ENCODE data around the gene RCC1.

The RCC1 gene

DNA sequence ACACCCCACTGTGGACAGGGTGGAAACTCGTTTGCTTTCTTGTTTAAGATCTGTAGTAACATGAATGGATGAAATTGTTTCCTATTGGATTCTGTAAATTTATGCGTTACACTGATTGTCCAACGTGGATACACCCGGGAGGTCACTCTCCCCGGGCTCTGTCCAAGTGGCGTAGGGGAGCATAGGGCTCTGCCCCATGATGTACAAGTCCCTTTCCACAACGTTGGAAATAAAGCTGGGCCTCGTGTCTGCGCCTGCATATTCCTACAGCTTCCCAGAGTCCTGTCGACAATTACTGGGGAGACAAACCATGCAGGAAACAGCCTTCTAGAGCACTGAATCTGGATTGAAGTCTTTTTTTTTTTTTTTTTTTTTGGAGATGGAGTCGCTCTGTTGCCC is 1.4 kb downstream of the RCC1 start:
- H3K9ac ChIP-seq (ENCODE audit: low read depth, low read length, poor library complexity) = no peak overlapping the region
- no peaks in the 10 kb centered on the region for H3K27me3 ChIP-seq (ENCODE audit: control insufficient read depth in 3 of 3, insufficient read depth in 3 of 3, low read depth in 1 of 3, low read length in 3 of 3)
- no peak for DNase-seq (ENCODE audit: low spot score)
- H3K23ac ChIP-seq (ENCODE audit: low read depth, low read length, poor library complexity) = no peak overlapping the region
- no peak overlapping the region for H2BK5ac ChIP-seq (ENCODE audit: low read length)
- H2AFZ ChIP-seq (ENCODE audit: low read length) = no peak overlapping the region
- peaks cover 9 to 19% of the 10 kb centered on the region in 2 donors for H3K4me1 ChIP-seq (ENCODE audit: control insufficient read depth in 2 of 2, insufficient read depth in 1 of 2, low read depth in 1 of 2, low read length in 2 of 2)
- no peaks in the 10 kb centered on the region for H3K79me1 ChIP-seq (ENCODE audit: low read depth, low read length)
- H2BK12ac ChIP-seq (ENCODE audit: low read length) = no peak overlapping the region
- H3K9me3 ChIP-seq (replicated peaks in 1 of 2; ENCODE audit: control insufficient read depth in 2 of 2, insufficient read depth in 1 of 2, low read depth in 1 of 2, low read length in 2 of 2) = peaks cover 2 to 3% of the 10 kb centered on the region in 2 donors
- H3K14ac ChIP-seq (ENCODE audit: low read length) = no peak overlapping the region
- no peak overlapping the region for H4K8ac ChIP-seq (ENCODE audit: low read depth, low read length)
- H2BK15ac ChIP-seq (ENCODE audit: low read length) = no peak overlapping the region
- peaks cover 28 to 54% of the 10 kb centered on the region in 2 donors for H3K36me3 ChIP-seq (replicated peaks in 1 of 2; ENCODE audit: control insufficient read depth in 2 of 2, insufficient read depth in 2 of 2, low read length in 2 of 2)
- H2AK5ac ChIP-seq (ENCODE audit: low read depth, low read length) = no peak overlapping the region
- H3K4ac ChIP-seq (ENCODE audit: low read length) = no peak overlapping the region
- no peak overlapping the region for H3K18ac ChIP-seq (ENCODE audit: low read length)
- peak overlapping the region; percentile 76 for H3K4me2 ChIP-seq (ENCODE audit: insufficient read depth, low read length, poor library complexity, severe bottlenecking)
- no peak overlapping the region for H2BK120ac ChIP-seq (ENCODE audit: low read depth, low read length)
- no CpG with 5 or more reads among the region's 11 CpGs for WGBS, 2 donors (ENCODE audit: extremely low coverage in 2 of 2, insufficient read length in 2 of 2, insufficient replicate concordance in 1 of 2)
- H3K4me3 ChIP-seq (ENCODE audit: low read length in 2 of 2) = peak overlapping the region; percentile 71 to 91
- H3K27ac ChIP-seq (replicated peaks; ENCODE audit: low read length) = peak overlapping the region; percentile 62
- no peak overlapping the region for H4K91ac ChIP-seq (ENCODE audit: low read depth, low read length, poor library complexity)

DNA sequence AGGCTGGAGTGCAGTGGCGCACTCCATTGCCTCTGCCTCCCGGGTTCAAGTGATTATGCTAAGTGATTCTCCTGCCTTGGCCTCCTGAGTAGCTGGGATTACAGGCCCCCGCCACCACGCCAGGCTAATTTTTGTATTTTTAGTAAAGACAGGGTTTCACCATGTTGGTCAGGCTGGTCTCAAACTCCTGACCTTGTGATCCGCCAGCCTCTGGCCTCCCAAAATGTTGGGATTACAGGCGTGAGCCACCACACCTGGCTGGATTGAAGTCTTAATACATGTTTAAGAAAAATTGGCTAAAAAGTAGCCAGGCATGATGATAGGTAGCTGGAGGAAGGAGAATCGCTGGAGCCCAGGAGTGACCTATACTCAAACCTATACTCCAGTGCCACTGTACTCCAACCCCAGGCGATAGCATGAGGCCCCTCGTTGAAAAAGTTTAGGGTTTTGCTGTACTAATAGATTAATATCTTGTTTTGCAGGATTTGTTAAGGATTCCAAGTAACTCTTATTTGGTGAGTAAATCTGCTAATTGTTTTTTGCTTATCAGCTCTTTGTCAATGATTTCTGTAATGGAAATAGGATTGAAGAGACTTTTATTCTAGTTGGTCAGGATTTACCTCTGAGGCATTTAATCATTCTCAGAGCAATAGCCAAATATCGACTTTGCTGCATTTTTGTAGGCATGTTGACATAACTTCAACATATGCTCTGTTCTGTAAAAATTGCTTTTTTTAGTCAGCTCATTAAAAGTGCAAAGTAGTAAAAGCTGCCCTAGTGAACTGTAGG is 2.0 kb downstream of the RCC1 start:
- H3K79me1 ChIP-seq (ENCODE audit: low read depth, low read length) = no peaks in the 10 kb centered on the region
- no peak overlapping the region for H2AK5ac ChIP-seq (ENCODE audit: low read depth, low read length)
- no peak overlapping the region for H2BK12ac ChIP-seq (ENCODE audit: low read length)
- no CpG with 5 or more reads among the region's 10 CpGs for WGBS, 2 donors (ENCODE audit: extremely low coverage in 2 of 2, insufficient read length in 2 of 2, insufficient replicate concordance in 1 of 2)
- H3K18ac ChIP-seq (ENCODE audit: low read length) = no peak overlapping the region
- no peak overlapping the region for H2AFZ ChIP-seq (ENCODE audit: low read length)
- peaks cover 2 to 3% of the 10 kb centered on the region in 2 donors for H3K9me3 ChIP-seq (replicated peaks in 1 of 2; ENCODE audit: control insufficient read depth in 2 of 2, insufficient read depth in 1 of 2, low read depth in 1 of 2, low read length in 2 of 2)
- H3K4me2 ChIP-seq (ENCODE audit: insufficient read depth, low read length, poor library complexity, severe bottlenecking) = peak overlapping the region; percentile 76
- H2BK5ac ChIP-seq (ENCODE audit: low read length) = no peak overlapping the region
- H3K4me3 ChIP-seq (ENCODE audit: low read length in 2 of 2) = peak overlapping the region; percentile 71 to 91
- H4K91ac ChIP-seq (ENCODE audit: low read depth, low read length, poor library complexity) = no peak overlapping the region
- no peak overlapping the region for H3K23ac ChIP-seq (ENCODE audit: low read depth, low read length, poor library complexity)
- H3K36me3 ChIP-seq (replicated peaks in 1 of 2; ENCODE audit: control insufficient read depth in 2 of 2, insufficient read depth in 2 of 2, low read length in 2 of 2) = peaks cover 28 to 59% of the 10 kb centered on the region in 2 donors
- peak overlapping the region; percentile 27 for H3K9ac ChIP-seq (ENCODE audit: low read depth, low read length, poor library complexity)
- no peak overlapping the region for H3K14ac ChIP-seq (ENCODE audit: low read length)
- H3K27me3 ChIP-seq (ENCODE audit: control insufficient read depth in 3 of 3, insufficient read depth in 3 of 3, low read depth in 1 of 3, low read length in 3 of 3) = no peaks in the 10 kb centered on the region
- H3K4ac ChIP-seq (ENCODE audit: low read length) = no peak overlapping the region
- H3K4me1 ChIP-seq (ENCODE audit: control insufficient read depth in 2 of 2, insufficient read depth in 1 of 2, low read depth in 1 of 2, low read length in 2 of 2) = peaks cover 9 to 19% of the 10 kb centered on the region in 2 donors
- H2BK15ac ChIP-seq (ENCODE audit: low read length) = no peak overlapping the region
- peak overlapping the region; percentile 62 for H3K27ac ChIP-seq (replicated peaks; ENCODE audit: low read length)
- no peak overlapping the region for H4K8ac ChIP-seq (ENCODE audit: low read depth, low read length)
- no peak overlapping the region for H2BK120ac ChIP-seq (ENCODE audit: low read depth, low read length)
- no peak for DNase-seq (ENCODE audit: low spot score)

DNA sequence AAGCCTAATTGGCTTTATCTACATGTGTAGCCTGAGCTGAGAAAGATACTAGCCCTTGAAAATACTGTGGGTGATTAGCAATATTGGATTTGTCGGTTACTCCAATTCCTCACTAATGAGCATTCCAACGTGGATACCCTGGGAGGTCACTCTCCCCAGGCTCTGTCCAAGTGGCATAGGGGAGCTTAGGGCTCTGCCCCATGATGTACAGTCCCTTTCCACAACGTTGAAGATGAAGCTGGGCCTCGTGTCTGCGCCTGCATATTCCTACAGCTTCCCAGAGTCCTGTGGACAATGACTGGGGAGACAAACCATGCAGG is 2.6 kb downstream of the RCC1 start:
- Histone ChIP-seq H2AFZ (ENCODE audit: low read length) (no peak overlapping the region), H3K36me3 (replicated peaks in 1 of 2; ENCODE audit: control insufficient read depth in 2 of 2, insufficient read depth in 2 of 2, low read length in 2 of 2) (peaks cover 28 to 65% of the 10 kb centered on the region in 2 donors), H2BK5ac (ENCODE audit: low read length) (no peak overlapping the region), H3K9ac (ENCODE audit: low read depth, low read length, poor library complexity) (no peak overlapping the region), H3K4me2 (ENCODE audit: insufficient read depth, low read length, poor library complexity, severe bottlenecking) (peak overlapping the region; percentile 2), H3K4me1 (ENCODE audit: control insufficient read depth in 2 of 2, insufficient read depth in 1 of 2, low read depth in 1 of 2, low read length in 2 of 2) (peaks cover 9 to 19% of the 10 kb centered on the region in 2 donors), H3K27ac (replicated peaks; ENCODE audit: low read length) (peak overlapping the region; percentile 62), H3K4ac (ENCODE audit: low read length) (no peak overlapping the region), H4K8ac (ENCODE audit: low read depth, low read length) (no peak overlapping the region), H3K27me3 (ENCODE audit: control insufficient read depth in 3 of 3, insufficient read depth in 3 of 3, low read depth in 1 of 3, low read length in 3 of 3) (no peaks in the 10 kb centered on the region), H3K18ac (ENCODE audit: low read length) (no peak overlapping the region), H3K23ac (ENCODE audit: low read depth, low read length, poor library complexity) (no peak overlapping the region), H2BK120ac (ENCODE audit: low read depth, low read length) (no peak overlapping the region), H2BK12ac (ENCODE audit: low read length) (no peak overlapping the region), H3K9me3 (replicated peaks in 1 of 2; ENCODE audit: control insufficient read depth in 2 of 2, insufficient read depth in 1 of 2, low read depth in 1 of 2, low read length in 2 of 2) (peaks cover 2 to 3% of the 10 kb centered on the region in 2 donors), H3K4me3 (ENCODE audit: low read length in 2 of 2) (peak overlapping the region; percentile 41 to 71), H2AK5ac (ENCODE audit: low read depth, low read length) (no peak overlapping the region), H4K91ac (ENCODE audit: low read depth, low read length, poor library complexity) (no peak overlapping the region), H3K14ac (ENCODE audit: low read length) (no peak overlapping the region), H2BK15ac (ENCODE audit: low read length) (no peak overlapping the region), H3K79me1 (ENCODE audit: low read depth, low read length) (no peaks in the 10 kb centered on the region)
- no peak for DNase-seq (ENCODE audit: low spot score)
- no CpG with 5 or more reads among the region's 5 CpGs for WGBS, 2 donors (ENCODE audit: extremely low coverage in 2 of 2, insufficient read length in 2 of 2, insufficient replicate concordance in 1 of 2)

DNA sequence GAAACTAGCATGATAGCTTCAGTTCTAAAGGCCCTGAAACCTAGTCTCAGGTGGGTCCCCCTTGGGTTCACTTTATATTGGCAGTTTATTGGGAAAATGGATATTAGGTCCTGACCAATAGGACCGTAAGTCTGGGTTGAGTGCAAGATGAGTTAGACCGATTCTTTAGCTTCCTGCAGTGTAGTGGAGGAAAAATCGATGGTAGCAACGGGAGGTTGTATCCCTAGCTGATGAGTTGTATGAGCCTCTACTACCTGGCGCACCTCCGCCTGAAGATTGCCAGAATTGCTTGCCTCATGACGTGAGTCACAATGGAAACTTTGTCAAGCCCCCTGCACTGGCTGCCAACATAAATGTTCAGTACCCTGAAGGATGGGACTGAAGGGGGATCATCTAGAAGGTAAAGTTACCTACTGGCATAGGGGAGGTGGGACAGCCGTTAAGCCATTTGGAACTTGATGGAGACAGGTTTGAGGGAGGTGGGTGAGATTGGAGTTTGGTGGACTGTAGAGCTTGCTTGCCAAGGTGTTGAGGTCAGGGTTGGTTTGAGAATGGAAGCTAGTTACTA is 3.9 kb downstream of the RCC1 start:
- DNase-seq (ENCODE audit: low spot score) = no peak
- peak overlapping the region; percentile 36 for H3K27ac ChIP-seq (replicated peaks; ENCODE audit: low read length)
- H3K14ac ChIP-seq (ENCODE audit: low read length) = no peak overlapping the region
- H3K9me3 ChIP-seq (replicated peaks in 1 of 2; ENCODE audit: control insufficient read depth in 2 of 2, insufficient read depth in 1 of 2, low read depth in 1 of 2, low read length in 2 of 2) = peaks cover 2 to 3% of the 10 kb centered on the region in 2 donors
- no peaks in the 10 kb centered on the region for H3K27me3 ChIP-seq (ENCODE audit: control insufficient read depth in 3 of 3, insufficient read depth in 3 of 3, low read depth in 1 of 3, low read length in 3 of 3)
- H2BK120ac ChIP-seq (ENCODE audit: low read depth, low read length) = no peak overlapping the region
- no peak overlapping the region for H4K8ac ChIP-seq (ENCODE audit: low read depth, low read length)
- H3K36me3 ChIP-seq (replicated peaks in 1 of 2; ENCODE audit: control insufficient read depth in 2 of 2, insufficient read depth in 2 of 2, low read length in 2 of 2) = peaks cover 31 to 72% of the 10 kb centered on the region in 2 donors
- H2AK5ac ChIP-seq (ENCODE audit: low read depth, low read length) = no peak overlapping the region
- no peak overlapping the region for H3K9ac ChIP-seq (ENCODE audit: low read depth, low read length, poor library complexity)
- no CpG with 5 or more reads among the region's 8 CpGs for WGBS, 2 donors (ENCODE audit: extremely low coverage in 2 of 2, insufficient read length in 2 of 2, insufficient replicate concordance in 1 of 2)
- H3K4me2 ChIP-seq (ENCODE audit: insufficient read depth, low read length, poor library complexity, severe bottlenecking) = no peak overlapping the region
- H3K4me3 ChIP-seq (ENCODE audit: low read length in 2 of 2) = peak overlapping the region in 1 of 2 donors; percentile 26
- H3K79me1 ChIP-seq (ENCODE audit: low read depth, low read length) = no peaks in the 10 kb centered on the region
- H2BK12ac ChIP-seq (ENCODE audit: low read length) = no peak overlapping the region
- H3K4me1 ChIP-seq (ENCODE audit: control insufficient read depth in 2 of 2, insufficient read depth in 1 of 2, low read depth in 1 of 2, low read length in 2 of 2) = peaks cover 9 to 19% of the 10 kb centered on the region in 2 donors
- H4K91ac ChIP-seq (ENCODE audit: low read depth, low read length, poor library complexity) = no peak overlapping the region
- peak overlapping the region; percentile 70 for H3K23ac ChIP-seq (ENCODE audit: low read depth, low read length, poor library complexity)
- H3K4ac ChIP-seq (ENCODE audit: low read length) = no peak overlapping the region
- H2BK15ac ChIP-seq (ENCODE audit: low read length) = no peak overlapping the region
- no peak overlapping the region for H2AFZ ChIP-seq (ENCODE audit: low read length)
- H3K18ac ChIP-seq (ENCODE audit: low read length) = no peak overlapping the region
- H2BK5ac ChIP-seq (ENCODE audit: low read length) = no peak overlapping the region

All from neuronal stem cell (in vitro differentiated cells).